Body of pancreas (tissue), 4 donors: Measurements from ENCODE around the gene DUXB. TPM values are rescaled to one million over a fixed set of nuclear protein-coding genes. Genes with fewer than 3 reads are reported as not detected.

Experiments used
- ATAC-seq: fragments of 150-250 bp; one replicate; pipeline ENCODE4 v1.9.1; 2016
- DNase-seq, 4 donors: peaks; one replicate each; pipeline ENCODE4 v3.0.0-alpha.2; 2019
- H3K27ac ChIP-seq, 4 donors: fragments of 200-600 bp; sonication (generic); 1 replicate in 3 of 4; 2 replicates in 1 of 4; pipeline versions ENCODE4 v1.5.1 to v1.6.1; 2016 to 2019; ENCODE audit warnings: mild to moderate bottlenecking in 1 of 4, mixed read lengths in 1 of 4, moderate library complexity in 1 of 4
- H3K27me3 ChIP-seq, 2 donors: fragments of 200-600 bp; sonication (generic); one replicate each; pipeline ENCODE4 v1.6.0; 2016; ENCODE audit warnings: mild to moderate bottlenecking in 1 of 2
- H3K36me3 ChIP-seq, 2 donors: fragments of 200-600 bp; sonication (generic); replicated peaks in 1 of 2; 2 replicates each; pipeline ENCODE4 v1.5.1; 2016; ENCODE audit warnings: low read depth in 2 of 2; ENCODE audit not compliant: insufficient read depth in 1 of 2
- H3K4me1 ChIP-seq: fragments of 200-600 bp; sonication (generic); one replicate; pipeline ENCODE4 v1.6.0; 2016
- H3K4me3 ChIP-seq, 2 donors: fragments of 200-600 bp; sonication (generic); 1 replicate in 1 of 2; 2 replicates in 1 of 2; pipeline ENCODE4 v1.5.1; 2016 to 2019
- H3K9me3 ChIP-seq, 3 donors: fragments of 200-600 bp; sonication (generic); 1 replicate in 2 of 3; 2 replicates in 1 of 3; pipeline ENCODE4 v1.5.1; 2016
- CTCF ChIP-seq, 7 experiments: fragments of 450-650 bp in 4 of 7; fragments of 200-600 bp in 3 of 7; sonication (generic) in 3 of 7; IDR thresholded peaks; one replicate each; pipeline ENCODE4 v1.5.1; 2016 to 2019; ENCODE audit warnings: antibody characterized with exemption in 7 of 7
- POLR2A ChIP-seq, 3 donors: fragments of 450-650 bp; IDR thresholded peaks; one replicate each; pipeline ENCODE4 v1.6.1; 2016; ENCODE audit warnings: antibody characterized with exemption in 3 of 3, mild to moderate bottlenecking in 2 of 3
- WGBS, 2 donors: methylation state at CpG; one replicate each; pipeline ENCODE4 v1.1.5; 2017; 5-methylcytosine and 5-hydroxymethylcytosine counted together
- intact Hi-C: fragments of 100-400 bp; cut with DNase I; formaldehyde crosslinking; loops from one replicate; pipeline ENCODE4 v1.15.1; 2023
- total RNA-seq, 2 donors: library from RNA; depleted of rRNA; stranded (reverse); fragments of >200 nt; gene quantifications; one replicate each; pipeline ENCODE4 v1.1.0, GENCODE V29; 2016

Gene DUXB
- total RNA-seq, 2 donors from 2014 or later: not detected

- Histone ChIP-seq H3K27me3 (no peaks in the 10 kb centered on the region), H3K27ac (no peak overlapping the region), H3K4me1 (peaks cover 5% of the 10 kb centered on the region), H3K9me3 (no peaks in the 10 kb centered on the region), H3K36me3 (no peaks in the 10 kb centered on the region), H3K4me3 (no peak overlapping the region)
- no peak for TF ChIP-seq CTCF (IDR thresholded peaks at IDR 0.05)
- TF ChIP-seq POLR2A (IDR thresholded peaks at IDR 0.05): no peak
- 84 to 93% methylated on average over 5 of the region's 5 CpGs for WGBS, 2 donors
- DNase-seq: no peak
- no peak for ATAC-seq
- intact Hi-C loops: no loop called here
Observed at GRCh38 chr16:75679366-75679765, 21.9 kb downstream of the DUXB start.

GRCh38 chr16:75676909-75677308 is 24.4 kb downstream of the DUXB start, which contains the start of gene CPHXL2:
TSS of gene CPHXL2 (minus strand) at chr16:75677009. CDS start at chr16:75676999, 10 bp downstream.
- DNase-seq (no peak), ATAC-seq (no peak)
- Histone ChIP-seq H3K27me3 (no peaks in the 10 kb centered on the region), H3K9me3 (no peaks in the 10 kb centered on the region), H3K4me1 (peaks cover 5% of the 10 kb centered on the region), H3K36me3 (no peaks in the 10 kb centered on the region), H3K4me3 (no peak within 1 kb of the TSS), H3K27ac (no peak within 1 kb of the TSS)
- intact Hi-C loops: no loop called here
- 93 to 98% methylated on average over 4 of the region's 4 CpGs for WGBS, 2 donors
- TF ChIP-seq POLR2A (IDR thresholded peaks at IDR 0.05): no peak
- TF ChIP-seq CTCF (IDR thresholded peaks at IDR 0.05): no peak

GRCh38 chr16:75667503-75667902 is 33.8 kb downstream of the DUXB start:
- ATAC-seq: no peak
- no peaks in the 10 kb centered on the region for H3K36me3 ChIP-seq

GRCh38 chr16:75660726-75661302 is 40.4 kb downstream of the DUXB start:
- WGBS, 2 donors: 69% methylated on average over 4 of the region's 4 CpGs
- Histone ChIP-seq H3K4me3 (no peak overlapping the region), H3K36me3 (peaks cover 0 to 15% of the 10 kb centered on the region in 2 donors), H3K4me1 (no peaks in the 10 kb centered on the region), H3K9me3 (no peaks in the 10 kb centered on the region), H3K27ac (no peak overlapping the region), H3K27me3 (no peaks in the 10 kb centered on the region)
- DNase-seq: no peak
- TF ChIP-seq CTCF (IDR thresholded peaks at IDR 0.05): no peak
- no peak for TF ChIP-seq POLR2A (IDR thresholded peaks at IDR 0.05)
- no peak for ATAC-seq
- intact Hi-C loops: no loop called here

More at GRCh38 chr16:75667503-75667902, 33.8 kb downstream of the DUXB start:
- H3K27ac ChIP-seq: no peak overlapping the region
- H3K4me1 ChIP-seq: no peaks in the 10 kb centered on the region
- intact Hi-C loops: no loop called here
- DNase-seq: no peak
- no peaks in the 10 kb centered on the region for H3K27me3 ChIP-seq
- TF ChIP-seq POLR2A (IDR thresholded peaks at IDR 0.05): no peak
- no peak for TF ChIP-seq CTCF (IDR thresholded peaks at IDR 0.05)
- H3K4me3 ChIP-seq: no peak overlapping the region
- H3K9me3 ChIP-seq: no peaks in the 10 kb centered on the region

GRCh38 chr16:75660321-75660720 is 40.9 kb downstream of the DUXB start:
- H3K4me3 ChIP-seq: no peak overlapping the region
- no peak for ATAC-seq
- no peak for TF ChIP-seq CTCF (IDR thresholded peaks at IDR 0.05)
- TF ChIP-seq POLR2A (IDR thresholded peaks at IDR 0.05): no peak
- WGBS, 2 donors: 86 to 89% methylated on average over 6 of the region's 6 CpGs
- no peak for DNase-seq
- intact Hi-C loops: no loop called here
- H3K36me3 ChIP-seq: peaks cover 0 to 19% of the 10 kb centered on the region in 2 donors
- H3K4me1 ChIP-seq: no peaks in the 10 kb centered on the region
- no peak overlapping the region for H3K27ac ChIP-seq
- H3K27me3 ChIP-seq: no peaks in the 10 kb centered on the region
- H3K9me3 ChIP-seq: no peaks in the 10 kb centered on the region
